Stomach smooth muscle (tissue), 2 donors: Measurements from ENCODE around the gene EYS.

ENCODE experiments used
- H3K27ac ChIP-seq: one replicate; pipeline ENCODE4 v1.7.0; 2013; ENCODE audit warnings: mild to moderate bottlenecking, low read length, inconsistent platforms
- H3K27me3 ChIP-seq, 2 donors: one replicate each; pipeline ENCODE4 v1.7.0; 2013; ENCODE audit warnings: low read length in 2 of 2; ENCODE audit not compliant: insufficient read depth in 2 of 2, control insufficient read depth in 1 of 2
- H3K36me3 ChIP-seq, 2 donors: one replicate each; pipeline ENCODE4 v1.7.0; 2013; ENCODE audit warnings: low read length in 2 of 2; ENCODE audit not compliant: control insufficient read depth in 2 of 2, insufficient read depth in 2 of 2
- H3K4me1 ChIP-seq: one replicate; pipeline ENCODE4 v1.7.0; 2013; ENCODE audit warnings: low read length; ENCODE audit not compliant: control insufficient read depth, insufficient read depth
- H3K4me3 ChIP-seq, 2 donors: one replicate each; pipeline ENCODE4 v1.7.0; 2013; ENCODE audit warnings: low read length in 2 of 2
- H3K9ac ChIP-seq, 2 donors: one replicate each; pipeline ENCODE4 v1.7.0; 2013; ENCODE audit warnings: low read length in 2 of 2, mild to moderate bottlenecking in 1 of 2
- H3K9me3 ChIP-seq, 2 donors: one replicate each; pipeline ENCODE4 v1.7.0; 2013; ENCODE audit warnings: low read length in 2 of 2; ENCODE audit not compliant: control insufficient read depth in 2 of 2
- donor health status: healthy.
- donor health status: Pancreatic carcinoma.

Gene EYS

GRCh38 chr6:63887002-63887751, 1819.8 kb downstream of the EYS start:
- H3K27me3 ChIP-seq, result no peaks in the 10 kb centered on the region
- no peak overlapping the region for H3K27ac ChIP-seq
- no peaks in the 10 kb centered on the region for H3K4me1 ChIP-seq
- H3K4me3 ChIP-seq, result no peak overlapping the region
- H3K9me3 ChIP-seq, result no peaks in the 10 kb centered on the region
- no peak overlapping the region for H3K9ac ChIP-seq
- no peaks in the 10 kb centered on the region for H3K36me3 ChIP-seq

DNA sequence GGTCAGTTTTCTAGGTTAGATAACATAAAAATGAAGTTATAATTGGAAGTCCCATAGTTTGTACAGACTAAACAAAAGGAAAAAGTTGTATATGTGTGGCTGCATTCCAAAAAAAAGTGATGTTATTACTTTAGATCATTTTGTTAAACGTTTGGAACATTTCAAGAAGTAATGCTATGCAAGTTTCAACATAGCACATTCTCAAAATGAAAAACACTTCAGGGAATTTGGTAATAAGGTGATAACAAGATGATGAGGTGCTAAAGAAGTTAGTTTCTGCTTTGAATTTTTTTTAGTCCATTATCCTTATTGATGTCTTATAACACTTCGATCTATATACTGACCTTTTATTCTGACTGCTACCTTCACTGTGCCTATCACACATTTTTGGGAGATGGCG, 1820.7 kb downstream of the EYS start:
- Histone ChIP-seq H3K9me3 (no peaks in the 10 kb centered on the region), H3K4me1 (no peaks in the 10 kb centered on the region), H3K36me3 (no peaks in the 10 kb centered on the region), H3K27me3 (no peaks in the 10 kb centered on the region), H3K27ac (no peak overlapping the region), H3K4me3 (no peak overlapping the region), H3K9ac (no peak overlapping the region)

DNA sequence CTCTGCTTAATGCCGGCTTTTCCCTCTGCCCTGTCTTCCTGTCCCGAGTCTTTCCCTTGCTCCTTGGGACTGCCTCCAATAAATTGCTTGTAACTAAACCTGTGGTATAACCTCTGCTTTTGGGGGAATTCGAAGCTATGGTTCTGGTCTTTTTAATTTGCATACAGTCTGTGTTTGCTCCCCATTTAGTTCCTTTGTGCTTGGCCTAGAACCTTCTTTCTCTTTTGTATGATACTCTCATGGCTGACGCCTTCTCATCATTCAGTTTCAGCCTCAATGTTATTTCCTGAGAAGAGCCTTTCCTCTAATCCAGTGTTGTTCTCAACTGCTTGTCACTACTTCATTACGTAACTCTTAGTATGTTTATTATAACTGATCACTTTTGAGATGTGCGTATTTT, 1823.4 kb downstream of the EYS start:
- no peak overlapping the region for H3K9ac ChIP-seq
- no peak overlapping the region for H3K27ac ChIP-seq
- no peaks in the 10 kb centered on the region for H3K4me1 ChIP-seq
- H3K9me3 ChIP-seq, result peaks cover 0 to under 1% of the 10 kb centered on the region in 2 donors
- H3K36me3 ChIP-seq, result no peaks in the 10 kb centered on the region
- no peak overlapping the region for H3K4me3 ChIP-seq
- H3K27me3 ChIP-seq, result no peaks in the 10 kb centered on the region

DNA sequence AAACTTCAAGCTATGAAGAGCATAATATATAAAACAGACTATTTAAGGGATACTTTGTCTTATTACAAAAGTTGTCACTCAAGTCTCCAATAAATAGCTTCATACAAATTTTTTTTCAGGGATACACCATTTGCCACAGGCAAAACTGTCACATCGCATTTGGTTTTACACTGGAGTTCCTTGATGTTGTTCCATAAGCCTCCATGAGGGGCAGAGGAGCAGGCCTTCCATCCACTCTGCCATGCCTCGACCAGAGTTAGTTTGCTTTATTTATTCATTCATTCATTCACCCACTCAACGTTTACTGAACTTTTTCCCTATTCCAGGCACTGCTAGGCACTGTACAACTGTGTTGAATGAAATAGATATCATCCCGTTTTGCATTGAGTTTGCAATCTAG, 1824.8 kb downstream of the EYS start:
- no peaks in the 10 kb centered on the region for H3K4me1 ChIP-seq
- H3K36me3 ChIP-seq, result no peaks in the 10 kb centered on the region
- no peak overlapping the region for H3K9ac ChIP-seq
- H3K9me3 ChIP-seq, result peaks cover 0 to 5% of the 10 kb centered on the region in 2 donors
- H3K27me3 ChIP-seq, result no peaks in the 10 kb centered on the region
- no peak overlapping the region for H3K4me3 ChIP-seq
- H3K27ac ChIP-seq, result no peak overlapping the region

DNA sequence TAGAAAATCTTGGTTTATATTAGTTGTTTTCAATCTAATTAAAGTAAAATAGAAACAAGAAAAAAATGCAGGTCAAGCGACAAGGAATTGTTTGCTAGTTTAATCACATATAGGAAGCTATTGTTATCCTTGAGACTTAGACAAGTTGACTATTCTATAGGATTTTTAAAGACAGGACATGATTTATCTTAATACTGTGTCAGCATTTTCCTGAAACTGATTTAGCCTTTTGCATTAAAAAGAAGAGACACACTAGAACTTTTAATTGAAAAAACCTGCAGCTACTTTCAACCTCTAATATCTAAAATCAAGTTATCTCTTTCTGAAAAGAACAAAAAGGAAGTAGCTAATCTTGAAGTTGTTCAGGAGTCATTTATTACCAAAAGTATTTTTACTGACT, 1825.2 kb downstream of the EYS start:
- H3K27me3 ChIP-seq, result no peaks in the 10 kb centered on the region
- H3K4me1 ChIP-seq, result no peaks in the 10 kb centered on the region
- no peak overlapping the region for H3K27ac ChIP-seq
- peaks cover 0 to 5% of the 10 kb centered on the region in 2 donors for H3K9me3 ChIP-seq
- no peak overlapping the region for H3K9ac ChIP-seq
- H3K4me3 ChIP-seq, result no peak overlapping the region
- H3K36me3 ChIP-seq, result no peaks in the 10 kb centered on the region

- Histone ChIP-seq H3K27ac (no peak overlapping the region), H3K9ac (no peak overlapping the region), H3K9me3 (no peaks in the 10 kb centered on the region), H3K36me3 (no peaks in the 10 kb centered on the region), H3K4me3 (no peak overlapping the region), H3K4me1 (no peaks in the 10 kb centered on the region), H3K27me3 (no peaks in the 10 kb centered on the region)
Observed at GRCh38 chr6:63872233-63872632, 1834.8 kb downstream of the EYS start.

DNA sequence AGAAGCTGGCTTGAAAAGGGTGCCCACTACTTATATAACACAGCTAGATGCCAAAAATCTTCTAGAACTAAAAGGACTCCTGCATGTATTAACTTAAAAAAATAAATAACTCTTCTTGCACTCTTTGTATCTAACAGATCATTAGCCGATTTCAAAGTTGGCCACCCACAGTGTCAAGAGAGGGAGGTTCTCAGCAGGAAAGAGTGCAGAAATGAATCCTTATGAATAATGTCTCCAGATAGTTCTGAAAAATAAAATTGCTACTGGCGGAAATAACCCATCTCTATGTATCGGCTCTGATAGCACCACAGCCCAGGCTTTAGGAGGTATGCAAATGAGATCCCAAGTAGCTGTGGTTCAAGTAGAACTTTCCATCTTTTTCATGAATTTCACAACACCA, 1838.7 kb downstream of the EYS start:
- Histone ChIP-seq H3K9ac (no peak overlapping the region), H3K27me3 (no peaks in the 10 kb centered on the region), H3K4me3 (no peak overlapping the region), H3K27ac (no peak overlapping the region), H3K36me3 (no peaks in the 10 kb centered on the region), H3K4me1 (no peaks in the 10 kb centered on the region), H3K9me3 (no peaks in the 10 kb centered on the region)

DNA sequence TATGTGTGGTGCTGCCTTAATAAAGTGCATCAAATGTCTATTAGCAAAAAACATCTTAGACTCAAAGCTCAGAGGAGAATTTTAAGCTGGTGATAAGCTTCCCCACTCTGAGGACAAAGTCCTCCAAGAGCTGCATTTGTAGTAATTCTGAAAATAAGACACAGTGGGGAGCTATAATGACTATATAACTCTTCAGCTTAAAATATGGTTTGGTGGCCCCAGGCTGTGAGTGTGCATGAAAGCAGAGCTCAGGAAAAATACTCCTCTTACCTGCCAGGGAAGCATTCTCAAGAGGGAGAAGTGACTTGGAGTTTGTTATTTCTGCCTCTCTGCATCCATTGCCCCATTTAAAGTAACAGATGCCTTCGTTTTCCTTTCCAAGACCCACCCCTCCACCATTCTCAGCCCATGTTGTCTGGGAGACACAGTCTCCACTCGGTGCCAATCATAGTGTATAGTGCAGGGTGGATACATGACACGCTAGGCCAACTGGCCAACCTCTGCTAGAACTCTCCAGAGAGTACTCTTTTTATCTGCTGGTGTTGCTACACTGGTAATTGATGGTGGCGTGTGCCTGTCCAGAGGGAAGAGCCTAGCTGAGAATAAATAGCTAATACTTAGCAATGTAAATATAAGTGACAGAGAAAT, 1842.2 kb downstream of the EYS start:
- Histone ChIP-seq H3K27me3 (no peaks in the 10 kb centered on the region), H3K4me1 (no peaks in the 10 kb centered on the region), H3K36me3 (no peaks in the 10 kb centered on the region), H3K9ac (no peak overlapping the region), H3K4me3 (no peak overlapping the region), H3K9me3 (no peaks in the 10 kb centered on the region), H3K27ac (no peak overlapping the region)

- H3K9me3 ChIP-seq, result no peaks in the 10 kb centered on the region
- no peaks in the 10 kb centered on the region for H3K36me3 ChIP-seq
- H3K27me3 ChIP-seq, result no peaks in the 10 kb centered on the region
- H3K27ac ChIP-seq, result no peak overlapping the region
- no peak overlapping the region for H3K9ac ChIP-seq
- no peak overlapping the region for H3K4me3 ChIP-seq
- H3K4me1 ChIP-seq, result no peaks in the 10 kb centered on the region
Observed at GRCh38 chr6:63864061-63864460, 1843.0 kb downstream of the EYS start.

DNA sequence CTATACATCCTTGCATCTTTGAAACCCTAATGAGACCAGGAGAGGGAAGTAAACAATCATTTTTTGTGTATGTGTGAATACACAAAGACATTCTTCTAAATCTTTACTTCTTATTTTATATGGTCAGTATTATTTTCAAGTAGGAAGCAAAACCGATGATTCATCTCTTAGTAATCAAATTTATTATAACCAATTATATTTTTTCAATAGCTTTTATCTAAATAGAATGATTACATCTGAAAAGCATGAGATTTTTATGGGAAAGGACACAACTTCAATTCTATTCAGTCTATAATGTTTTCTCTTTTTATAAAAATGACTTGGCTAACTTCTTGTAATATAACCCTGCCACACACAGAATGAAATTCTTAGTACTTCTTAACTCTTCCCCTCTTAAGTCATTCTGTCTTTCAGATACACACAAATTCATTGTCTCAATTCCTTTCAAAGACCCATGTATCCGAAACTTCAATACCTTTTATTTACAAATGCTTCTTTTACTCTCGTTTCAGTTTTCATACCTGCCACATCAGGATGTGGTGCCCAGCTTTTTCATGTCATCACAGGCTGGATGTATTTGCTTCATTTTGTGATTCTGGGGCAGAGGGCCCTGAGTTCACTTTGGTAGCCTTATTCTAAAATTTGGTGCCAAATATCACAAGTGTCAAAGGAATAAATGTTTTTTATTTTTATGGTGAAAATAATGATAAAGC, 1844.4 kb downstream of the EYS start:
- no peaks in the 10 kb centered on the region for H3K27me3 ChIP-seq

DNA sequence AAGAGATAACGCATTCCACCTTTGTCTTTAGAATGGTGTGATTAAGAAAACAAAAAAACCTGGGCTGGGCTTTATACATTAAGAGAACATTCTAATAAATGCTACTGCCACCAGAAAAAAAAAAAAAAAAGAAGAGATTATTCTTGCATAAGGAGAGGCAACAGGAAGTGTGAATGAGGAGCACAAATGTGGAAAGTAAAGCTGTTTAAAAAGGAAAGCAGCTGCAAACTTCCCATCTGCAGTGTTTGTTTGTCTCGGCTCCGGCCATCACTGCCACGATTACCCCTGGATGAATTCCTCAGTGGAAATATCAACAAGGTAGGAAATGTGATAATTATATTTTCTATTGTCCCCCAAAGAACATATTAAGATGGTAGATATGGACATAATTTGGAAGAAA, 1847.5 kb downstream of the EYS start:
- H3K27me3 ChIP-seq, result no peaks in the 10 kb centered on the region
- H3K4me3 ChIP-seq, result no peak overlapping the region
- H3K4me1 ChIP-seq, result no peaks in the 10 kb centered on the region
- no peak overlapping the region for H3K9ac ChIP-seq
- H3K9me3 ChIP-seq, result no peaks in the 10 kb centered on the region
- no peaks in the 10 kb centered on the region for H3K36me3 ChIP-seq
- H3K27ac ChIP-seq, result no peak overlapping the region

More for the DNA sequence above, 1844.4 kb downstream of the EYS start:
- H3K9me3 ChIP-seq, result no peaks in the 10 kb centered on the region
- no peaks in the 10 kb centered on the region for H3K36me3 ChIP-seq
- no peak overlapping the region for H3K9ac ChIP-seq
- H3K4me1 ChIP-seq, result no peaks in the 10 kb centered on the region
- H3K4me3 ChIP-seq, result no peak overlapping the region
- no peak overlapping the region for H3K27ac ChIP-seq
